Esophagus squamous epithelium (tissue), 5 donors: Measurements from ENCODE around the gene TMEM175. TPM values are rescaled to one million over a fixed set of nuclear protein-coding genes. Genes with fewer than 3 reads are reported as not detected.
"Not testable (repeated sequence)": the region's sequence is repeated elsewhere in the genome, so short reads cannot be mapped to it uniquely, and the experiment has no call there.

Experiments
- DNase-seq: peaks from one replicate; lab custom pipeline; 2025; lab: John Stamatoyannopoulos, UW
- H3K27ac ChIP-seq, 4 donors: fragments of 200-600 bp; sonication (generic); one replicate each; pipeline ENCODE4 v1.5.1; 2016 to 2019; ENCODE audit warnings: mild to moderate bottlenecking in 1 of 4
- H3K27me3 ChIP-seq, 4 donors: fragments of 200-600 bp; sonication (generic); 1 replicate in 3 of 4; 2 replicates in 1 of 4; pipeline versions ENCODE4 v1.5.1 to v1.6.0; 2017 to 2021; ENCODE audit warnings: antibody characterized with exemption in 1 of 4
- H3K36me3 ChIP-seq, 3 donors: fragments of 200-600 bp; sonication (generic); one replicate each; pipeline ENCODE4 v1.5.1; 2016 to 2019
- H3K4me1 ChIP-seq, 3 donors: fragments of 200-600 bp; sonication (generic); one replicate each; pipeline ENCODE4 v1.5.1; 2017 to 2019
- H3K4me3 ChIP-seq, 4 donors: fragments of 200-600 bp; sonication (generic); 1 replicate in 3 of 4; 2 replicates in 1 of 4; pipeline ENCODE4 v1.5.1; 2016 to 2019; ENCODE audit warnings: mild to moderate bottlenecking in 2 of 4, moderate library complexity in 1 of 4
- H3K9me3 ChIP-seq, 3 donors: fragments of 200-600 bp; sonication (generic); one replicate each; pipeline ENCODE4 v1.5.1; 2016 to 2019
- CTCF ChIP-seq, 6 experiments: fragments of 450-650 bp in 4 of 6; fragments of 200-600 bp in 2 of 6; sonication (generic) in 2 of 6; IDR thresholded peaks; one replicate each; pipeline ENCODE4 v1.5.1; 2016 to 2019; ENCODE audit warnings: antibody characterized with exemption in 6 of 6, mild to moderate bottlenecking in 4 of 6, moderate library complexity in 4 of 6
- POLR2A ChIP-seq, 4 donors: fragments of 450-650 bp; IDR thresholded peaks; one replicate each; pipeline ENCODE4 v1.6.1; 2017; ENCODE audit warnings: antibody characterized with exemption in 4 of 4, mild to moderate bottlenecking in 4 of 4, moderate library complexity in 3 of 4
- WGBS, 2 donors: methylation state at CpG; one replicate each; pipeline ENCODE4 v1.1.5; 2018; 5-methylcytosine and 5-hydroxymethylcytosine counted together
- intact Hi-C: fragments of 100-400 bp; cut with DNase I; formaldehyde crosslinking; loops from one replicate; pipeline ENCODE4 v1.15.0; 2022
- total RNA-seq, 4 donors: library from RNA; depleted of rRNA; stranded (reverse); fragments of >200 nt; gene quantifications; one replicate each; pipeline ENCODE4 v1.1.0, GENCODE V29; 2016
- donor health status: DM: yes; HTN: yes; CAD: no.

The TMEM175 gene
- total RNA-seq, 4 donors from 2014 or later, result 8.4 to 22.9 (median 19.7) TPM

DNA sequence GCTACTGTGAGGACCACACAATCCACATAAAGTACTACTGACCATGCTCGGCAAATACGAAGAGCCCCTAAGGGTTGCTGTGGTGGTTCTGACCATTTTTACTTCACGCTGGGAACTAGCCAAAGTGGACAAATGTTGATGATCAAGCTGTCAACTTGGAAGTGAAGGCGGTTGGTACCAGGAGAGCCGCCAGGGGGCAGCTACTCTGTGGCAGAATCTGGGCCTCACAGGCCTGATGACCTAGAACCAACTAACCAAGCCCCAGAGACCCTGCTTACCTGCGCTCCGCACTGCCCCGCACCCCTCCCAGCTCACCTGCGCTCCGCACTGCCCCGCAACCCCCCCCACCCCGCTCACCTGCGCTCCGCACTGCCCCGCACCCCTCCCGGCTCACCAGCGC lies 5.7 kb upstream of the TMEM175 start:
- Histone ChIP-seq H3K27ac (no peak overlapping the region), H3K4me3 (no peak overlapping the region), H3K27me3 (no peaks in the 10 kb centered on the region), H3K9me3 (no peaks in the 10 kb centered on the region), H3K4me1 (peaks cover 22 to 64% (median 31%) of the 10 kb centered on the region in 3 donors), H3K36me3 (peaks cover 0 to 9% (median 0%) of the 10 kb centered on the region in 3 donors)
- intact Hi-C loops, result no loop called here
- WGBS, 2 donors, result 63 to 81% methylated on average over 5 to 9 of the region's 17 CpGs
- no peak for TF ChIP-seq POLR2A (IDR thresholded peaks at IDR 0.05)
- peak in 3 of 6 experiments; percentile 14 to 33 (median 31) for TF ChIP-seq CTCF (IDR thresholded peaks at IDR 0.05)
- DNase-seq, result no peak

DNA sequence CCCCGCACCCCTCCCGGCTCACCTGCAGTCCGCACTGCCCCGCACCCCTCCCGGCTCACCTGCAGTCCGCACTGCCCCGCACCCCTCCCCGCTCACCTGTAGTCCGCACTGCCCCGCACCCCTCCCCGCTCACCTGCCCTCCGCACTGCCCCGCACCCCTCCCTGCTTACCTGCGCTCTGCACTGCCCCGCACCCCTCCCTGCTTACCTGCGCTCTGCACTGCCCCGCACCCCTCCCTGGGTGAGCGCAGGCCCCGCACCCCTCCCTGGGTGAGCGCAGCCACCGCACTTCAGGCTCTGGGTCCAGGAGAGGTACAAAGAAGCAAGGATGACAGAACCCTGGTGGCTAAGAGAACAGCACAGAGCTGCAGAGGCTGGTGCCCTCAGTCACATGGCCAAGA lies 4.7 kb upstream of the TMEM175 start:
- DNase-seq, H3K27me3 ChIP-seq, H3K36me3 ChIP-seq, intact Hi-C loops, H3K4me3 ChIP-seq, H3K27ac ChIP-seq, H3K9me3 ChIP-seq: not testable (repeated sequence)
- peaks cover 24 to 67% (median 31%) of the 10 kb centered on the region in 3 donors for H3K4me1 ChIP-seq
- no CpG with 5 or more reads among the region's 21 CpGs for WGBS, 2 donors

DNA sequence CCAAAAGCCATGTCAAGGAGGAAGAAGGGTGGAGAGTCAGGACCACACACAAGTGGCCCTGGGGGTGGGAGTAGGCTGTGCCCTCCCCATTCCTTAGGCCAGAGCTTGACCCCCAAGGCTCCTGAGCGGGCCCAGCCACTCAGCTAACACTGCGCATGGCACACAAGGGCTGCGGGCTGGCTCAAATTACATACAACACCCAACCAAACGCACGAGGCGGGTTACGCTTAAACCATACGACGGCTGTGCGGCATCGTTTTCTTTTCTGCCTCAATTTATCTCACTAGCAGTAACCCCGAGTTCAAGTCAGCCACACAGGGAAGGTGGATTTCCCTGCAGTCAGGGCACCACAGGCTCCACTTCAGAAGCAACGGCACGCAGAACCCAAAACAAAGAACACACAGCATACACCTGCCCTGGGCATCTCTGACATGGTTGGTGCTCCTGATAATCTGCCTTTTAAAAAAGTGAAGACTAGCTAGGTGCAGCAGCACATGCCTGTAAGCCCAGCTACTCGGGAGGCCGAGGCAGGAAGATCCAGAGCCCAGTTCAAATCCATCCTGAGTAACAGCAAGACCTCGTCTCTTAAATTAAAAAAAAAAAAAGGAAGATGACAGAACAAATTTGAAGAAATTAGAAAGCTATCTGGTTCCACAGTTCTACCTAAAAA lies 3.0 kb upstream of the TMEM175 start:
- H3K36me3 ChIP-seq, result no peaks in the 10 kb centered on the region
- no peak overlapping the region for H3K4me3 ChIP-seq
- H3K9me3 ChIP-seq, result no peaks in the 10 kb centered on the region
- H3K27ac ChIP-seq, result no peak overlapping the region
- intact Hi-C loops, result no loop called here
- WGBS, 2 donors, result 84 to 91% methylated on average over 16 to 17 of the region's 17 CpGs
- H3K27me3 ChIP-seq, result no peaks in the 10 kb centered on the region
- no peak for TF ChIP-seq CTCF (IDR thresholded peaks at IDR 0.05)
- no peak for TF ChIP-seq POLR2A (IDR thresholded peaks at IDR 0.05)
- H3K4me1 ChIP-seq, result peaks cover 30 to 77% (median 38%) of the 10 kb centered on the region in 3 donors
- DNase-seq, result no peak

- H3K27ac ChIP-seq, result peak overlapping the region; percentile 47 to 98 (median 92)
- 34 to 36% methylated on average over 3 of the region's 3 CpGs for WGBS, 2 donors
- no peak for DNase-seq
These were observed 2.2 kb upstream of the TMEM175 start for GRCh38 chr4:930028-930551.

GRCh38 chr4:930827-931193 lies 1.4 kb upstream of the TMEM175 start:
- TF ChIP-seq CTCF (IDR thresholded peaks at IDR 0.05), result no peak
- TF ChIP-seq POLR2A (IDR thresholded peaks at IDR 0.05), result no peak
- intact Hi-C loops, result no loop called here
- peaks cover 30 to 62% (median 32%) of the 10 kb centered on the region in 3 donors for H3K4me1 ChIP-seq

More at GRCh38 chr4:930028-930551, 2.2 kb upstream of the TMEM175 start:
- Histone ChIP-seq H3K4me3 (peak overlapping the region in 1 of 4 donors; percentile 100), H3K9me3 (no peaks in the 10 kb centered on the region), H3K27me3 (no peaks in the 10 kb centered on the region), H3K36me3 (no peaks in the 10 kb centered on the region), H3K4me1 (peaks cover 30 to 69% (median 34%) of the 10 kb centered on the region in 3 donors)
- TF ChIP-seq CTCF (IDR thresholded peaks at IDR 0.05), result no peak
- TF ChIP-seq POLR2A (IDR thresholded peaks at IDR 0.05), result no peak
- intact Hi-C loops, result no loop called here

More at GRCh38 chr4:930827-931193, 1.4 kb upstream of the TMEM175 start:
- WGBS, 2 donors, result 29 to 36% methylated on average over 6 of the region's 7 CpGs
- H3K4me3 ChIP-seq, result peak overlapping the region; percentile 76 to 100 (median 88)
- H3K27me3 ChIP-seq, result no peaks in the 10 kb centered on the region
- H3K36me3 ChIP-seq, result no peaks in the 10 kb centered on the region
- H3K27ac ChIP-seq, result peak overlapping the region; percentile 47 to 98 (median 92)
- no peak for DNase-seq
- no peaks in the 10 kb centered on the region for H3K9me3 ChIP-seq
